ENCODE results near the gene CRIP2.

The CRIP2 gene

GRCh38 chr14:105474483-105475268 lies at the start of gene CRIP2:
Gene CRIP2, plus strand, starts transcription at chr14:105474821. Its CDS starts 42 bp downstream, at chr14:105474863.
- DNase-seq (ENCODE audit: low read depth in 2 of 2) = no peak

- no peak for DNase-seq (ENCODE audit: low read depth in 2 of 2)
Observed at GRCh38 chr14:105424861-105425260, 49.8 kb upstream of the CRIP2 start.

- DNase-seq (ENCODE audit: low read depth in 2 of 2) = no peak
Observed at GRCh38 chr14:105425823-105426247, 48.8 kb upstream of the CRIP2 start.

GRCh38 chr14:105426416-105427130 lies 48.0 kb upstream of the CRIP2 start:
- DNase-seq (ENCODE audit: low read depth in 2 of 2) = no peak

- DNase-seq (ENCODE audit: low read depth in 2 of 2) = no peak
Observed at GRCh38 chr14:105427412-105427811, 47.2 kb upstream of the CRIP2 start.

GRCh38 chr14:105427936-105428485 lies 46.6 kb upstream of the CRIP2 start:
- no peak for DNase-seq (ENCODE audit: low read depth in 2 of 2)

- DNase-seq (ENCODE audit: low read depth in 2 of 2) = no peak
Observed at GRCh38 chr14:105430042-105430441, 44.6 kb upstream of the CRIP2 start.

GRCh38 chr14:105430565-105430964 lies 44.1 kb upstream of the CRIP2 start:
- no peak for DNase-seq (ENCODE audit: low read depth in 2 of 2)

- DNase-seq (ENCODE audit: low read depth in 2 of 2) = no peak
Observed at GRCh38 chr14:105431256-105431655, 43.4 kb upstream of the CRIP2 start.

GRCh38 chr14:105432657-105433056 lies 42.0 kb upstream of the CRIP2 start:
- no peak for DNase-seq (ENCODE audit: low read depth in 2 of 2)

- DNase-seq (ENCODE audit: low read depth in 2 of 2) = no peak
Observed at GRCh38 chr14:105433161-105433605, 41.4 kb upstream of the CRIP2 start.

GRCh38 chr14:105436402-105436801 lies 38.2 kb upstream of the CRIP2 start:
- DNase-seq (ENCODE audit: low read depth in 2 of 2) = no peak

GRCh38 chr14:105436891-105437722 lies 37.5 kb upstream of the CRIP2 start:
- DNase-seq (ENCODE audit: low read depth in 2 of 2) = no peak

GRCh38 chr14:105437723-105438500 lies 36.7 kb upstream of the CRIP2 start:
- no peak for DNase-seq (ENCODE audit: low read depth in 2 of 2)

GRCh38 chr14:105439179-105439578 lies 35.4 kb upstream of the CRIP2 start:
- DNase-seq (ENCODE audit: low read depth in 2 of 2) = no peak

GRCh38 chr14:105439710-105440553 lies 34.7 kb upstream of the CRIP2 start:
- DNase-seq (ENCODE audit: low read depth in 2 of 2) = no peak

- no peak for DNase-seq (ENCODE audit: low read depth in 2 of 2)
Observed at GRCh38 chr14:105440554-105440900, 34.1 kb upstream of the CRIP2 start.

- no peak for DNase-seq (ENCODE audit: low read depth in 2 of 2)
Observed at GRCh38 chr14:105440992-105441391, 33.6 kb upstream of the CRIP2 start.

GRCh38 chr14:105442125-105442524 lies 32.5 kb upstream of the CRIP2 start:
- no peak for DNase-seq (ENCODE audit: low read depth in 2 of 2)

- DNase-seq (ENCODE audit: low read depth in 2 of 2) = no peak
Observed at GRCh38 chr14:105442834-105443233, 31.8 kb upstream of the CRIP2 start.
